Measurements from ENCODE around the gene PRAMEF13. TPM values are rescaled to one million over a fixed set of nuclear protein-coding genes. Genes with fewer than 3 reads are reported as not detected.
"Not testable (repeated sequence)": the region's sequence is repeated elsewhere in the genome, so short reads cannot be mapped to it uniquely, and the experiment has no call there.

The PRAMEF13 gene
- total RNA-seq, 4 donors from 2014 or later, result not detected

DNA sequence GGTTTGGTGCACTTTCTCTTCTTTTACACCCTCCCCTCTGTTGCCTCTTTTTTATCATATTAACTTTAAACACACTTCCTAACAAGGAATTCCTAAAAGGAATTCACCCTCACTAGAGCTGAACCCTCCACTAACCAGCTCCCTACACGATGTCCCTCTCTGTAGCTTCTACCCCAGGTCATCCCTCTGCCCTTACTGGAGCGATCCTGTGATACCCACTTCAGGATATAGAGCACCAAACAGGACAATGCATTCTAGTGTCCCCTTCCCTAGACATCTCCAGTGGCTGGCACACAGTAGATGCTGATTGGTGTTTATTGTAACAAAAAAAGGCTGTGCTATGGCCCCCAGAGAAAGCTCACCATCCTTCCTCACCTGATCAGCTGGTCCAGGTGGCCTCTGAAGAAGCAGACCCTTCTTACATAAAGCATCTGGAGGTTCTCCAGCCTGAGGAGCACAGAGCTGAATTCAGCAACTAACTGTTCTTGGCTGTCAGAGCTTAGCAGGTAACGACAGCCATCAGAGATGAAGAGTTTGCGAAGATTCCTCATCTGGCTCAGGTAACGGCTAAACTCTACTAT is 23.4 kb upstream of the PRAMEF13 start:
- DNase-seq (ENCODE audit: low spot score), result no peak
- ATAC-seq (ENCODE audit: low FRiP score), result no peak
- TF ChIP-seq, protein P1, sequence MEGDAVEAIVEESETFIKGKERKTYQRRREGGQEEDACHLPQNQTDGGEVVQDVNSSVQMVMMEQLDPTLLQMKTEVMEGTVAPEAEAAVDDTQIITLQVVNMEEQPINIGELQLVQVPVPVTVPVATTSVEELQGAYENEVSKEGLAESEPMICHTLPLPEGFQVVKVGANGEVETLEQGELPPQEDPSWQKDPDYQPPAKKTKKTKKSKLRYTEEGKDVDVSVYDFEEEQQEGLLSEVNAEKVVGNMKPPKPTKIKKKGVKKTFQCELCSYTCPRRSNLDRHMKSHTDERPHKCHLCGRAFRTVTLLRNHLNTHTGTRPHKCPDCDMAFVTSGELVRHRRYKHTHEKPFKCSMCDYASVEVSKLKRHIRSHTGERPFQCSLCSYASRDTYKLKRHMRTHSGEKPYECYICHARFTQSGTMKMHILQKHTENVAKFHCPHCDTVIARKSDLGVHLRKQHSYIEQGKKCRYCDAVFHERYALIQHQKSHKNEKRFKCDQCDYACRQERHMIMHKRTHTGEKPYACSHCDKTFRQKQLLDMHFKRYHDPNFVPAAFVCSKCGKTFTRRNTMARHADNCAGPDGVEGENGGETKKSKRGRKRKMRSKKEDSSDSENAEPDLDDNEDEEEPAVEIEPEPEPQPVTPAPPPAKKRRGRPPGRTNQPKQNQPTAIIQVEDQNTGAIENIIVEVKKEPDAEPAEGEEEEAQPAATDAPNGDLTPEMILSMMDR (IDR thresholded peaks at IDR 0.05), result no peak

DNA sequence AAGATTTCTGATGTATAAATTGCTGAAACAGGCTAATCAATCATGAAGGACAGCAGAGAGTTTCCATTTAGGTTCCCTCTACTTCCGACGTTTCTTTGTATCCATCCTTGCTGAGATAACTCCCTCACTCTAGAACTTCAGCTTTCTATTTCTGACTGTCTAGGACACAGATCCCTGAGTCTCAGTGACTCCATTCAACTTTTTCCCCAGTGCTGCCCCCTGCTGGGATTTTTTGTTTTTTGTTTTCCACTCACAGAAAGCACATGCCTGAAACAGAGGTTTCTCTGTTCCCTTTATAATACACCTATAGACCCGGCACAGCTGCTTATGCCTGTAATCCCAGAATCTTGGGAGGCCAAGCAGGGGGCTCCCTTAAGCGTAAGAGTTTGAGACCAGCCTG is 21.6 kb upstream of the PRAMEF13 start:
- not testable (repeated sequence) for DNase-seq (ENCODE audit: low spot score); ATAC-seq (ENCODE audit: low FRiP score)

DNA sequence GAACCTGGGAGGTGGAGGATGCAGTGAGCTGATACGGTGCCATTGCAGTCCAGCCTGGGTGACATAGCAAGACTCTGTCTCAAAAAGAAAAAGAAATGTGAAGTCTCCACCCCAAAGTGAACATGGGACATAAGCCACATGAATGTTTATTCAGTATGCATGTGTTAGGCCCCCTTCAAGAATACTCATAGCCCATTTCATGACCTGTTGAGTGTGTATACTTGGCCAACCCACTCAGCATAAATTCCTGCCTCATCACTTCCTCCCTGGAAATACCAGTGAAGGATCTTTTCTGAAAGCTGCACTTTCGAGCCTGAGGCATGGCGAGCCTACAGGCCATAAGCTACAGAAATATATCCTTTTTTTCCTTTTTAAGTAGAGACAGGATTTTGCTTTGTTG is 18.0 kb upstream of the PRAMEF13 start:
- not testable (repeated sequence) for DNase-seq (ENCODE audit: low spot score); ATAC-seq (ENCODE audit: low FRiP score)

- not testable (repeated sequence) for ATAC-seq (ENCODE audit: low FRiP score); DNase-seq (ENCODE audit: low spot score)
These were observed 15.4 kb upstream of the PRAMEF13 start for GRCh38 chr1:13216619-13217018.

- not testable (repeated sequence) for DNase-seq (ENCODE audit: low spot score); ATAC-seq (ENCODE audit: low FRiP score)
These were observed 7.5 kb upstream of the PRAMEF13 start for GRCh38 chr1:13208712-13209111.

DNA sequence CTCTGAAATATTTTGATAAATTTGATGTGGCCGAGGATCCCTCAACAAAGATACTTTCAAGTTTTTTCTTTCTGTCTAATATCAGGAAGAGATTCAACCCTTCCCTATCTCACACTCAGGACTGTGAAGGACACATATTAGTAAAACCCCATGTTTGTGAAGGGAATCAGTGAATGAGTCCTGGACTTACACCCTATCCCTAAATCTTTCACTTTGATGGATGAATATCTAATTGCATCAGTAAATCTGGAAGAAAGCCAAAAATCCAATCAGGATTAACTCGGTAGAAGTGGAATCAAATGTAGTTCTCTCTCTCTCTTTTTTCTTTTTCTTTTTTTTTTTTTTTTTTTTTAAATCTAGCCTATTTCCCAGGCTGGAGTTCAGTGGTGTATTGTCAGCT is 29.7 kb downstream of the PRAMEF13 start, which contains the start of gene PRAMEF9:
Gene PRAMEF9 (plus strand): TSS at position 301 of the 400 bp plus-strand sequence. CDS start 3,433 bp downstream, outside the sequence.
- not testable (repeated sequence) for DNase-seq (ENCODE audit: low spot score)

GRCh38 chr1:13165531-13165930 is 35.7 kb downstream of the PRAMEF13 start, which contains the start of gene HNRNPCL4:
Gene HNRNPCL4, minus strand, starts transcription at chr1:13165631. Its CDS starts 164 bp downstream, at chr1:13165467.
- not testable (repeated sequence) for DNase-seq (ENCODE audit: low spot score); ATAC-seq (ENCODE audit: low FRiP score)

More for the DNA sequence above, 29.7 kb downstream of the PRAMEF13 start, which contains the start of gene PRAMEF9:
- ATAC-seq (ENCODE audit: low FRiP score), result not testable (repeated sequence)

DNA sequence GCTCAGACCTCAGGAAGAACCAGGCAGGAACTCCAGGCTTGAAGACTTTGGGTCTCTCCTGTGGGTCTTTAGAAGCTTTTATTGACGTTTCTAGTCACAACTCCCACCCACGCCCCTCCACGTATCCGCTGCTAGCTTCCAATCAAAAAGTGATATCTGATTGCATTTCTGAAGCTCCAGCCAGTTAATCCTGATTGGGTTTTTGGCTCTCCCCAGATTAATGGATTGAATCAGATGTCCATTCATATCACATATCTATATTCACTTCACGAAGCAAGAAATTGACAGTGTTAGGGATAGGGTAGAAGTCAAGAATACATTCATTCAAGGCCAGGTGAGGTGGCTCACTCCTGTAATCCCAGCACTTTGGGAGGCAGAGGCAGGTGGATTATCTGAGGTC is 45.3 kb downstream of the PRAMEF13 start, which contains the start of gene PRAMEF26:
Gene PRAMEF26 (minus strand): TSS at position 101 of the 400 bp plus-strand sequence. CDS start 2,914 bp downstream, outside the sequence.
- not testable (repeated sequence) for ATAC-seq (ENCODE audit: low FRiP score)

More for the DNA sequence above, 45.3 kb downstream of the PRAMEF13 start, which contains the start of gene PRAMEF26:
- DNase-seq (ENCODE audit: low spot score), result not testable (repeated sequence)

Other genes with a start within 250 kb of the PRAMEF13 start
- gene PRAMEF27, start 144.8 kb downstream of the PRAMEF13 start, total RNA-seq, result not detected
- not detected for gene HNRNPCL3, start 140.6 kb downstream of the PRAMEF13 start, total RNA-seq
- gene PRAMEF25, start 130.6 kb downstream of the PRAMEF13 start, total RNA-seq, result not detected
- not detected for gene HNRNPCL2, start 84.6 kb downstream of the PRAMEF13 start, total RNA-seq
- gene PRAMEF26, start 45.4 kb downstream of the PRAMEF13 start, total RNA-seq, result not detected
- not detected for gene HNRNPCL4, start 35.8 kb downstream of the PRAMEF13 start, total RNA-seq
- not detected for gene PRAMEF9, start 29.6 kb downstream of the PRAMEF13 start, total RNA-seq
- gene PRAMEF18, start 24.7 kb upstream of the PRAMEF13 start, total RNA-seq, result not detected
- not detected for gene PRAMEF5, start 52.8 kb upstream of the PRAMEF13 start, total RNA-seq
- gene PRAMEF8, start 83.7 kb upstream of the PRAMEF13 start, total RNA-seq, result not detected
- gene PRAMEF33, start 102.1 kb upstream of the PRAMEF13 start, total RNA-seq, result not detected
- not detected for gene PRAMEF15, start 114.2 kb upstream of the PRAMEF13 start, total RNA-seq
- not detected for gene PRAMEF14, start 145.7 kb upstream of the PRAMEF13 start, total RNA-seq
- not detected for gene PRAMEF19, start 170.5 kb upstream of the PRAMEF13 start, total RNA-seq
- gene PRAMEF17, start 188.2 kb upstream of the PRAMEF13 start, total RNA-seq, result not detected
- gene PRAMEF20, start 209.0 kb upstream of the PRAMEF13 start, total RNA-seq, result not detected